ENCODE results near the gene THRB.

THRB gene

DNA sequence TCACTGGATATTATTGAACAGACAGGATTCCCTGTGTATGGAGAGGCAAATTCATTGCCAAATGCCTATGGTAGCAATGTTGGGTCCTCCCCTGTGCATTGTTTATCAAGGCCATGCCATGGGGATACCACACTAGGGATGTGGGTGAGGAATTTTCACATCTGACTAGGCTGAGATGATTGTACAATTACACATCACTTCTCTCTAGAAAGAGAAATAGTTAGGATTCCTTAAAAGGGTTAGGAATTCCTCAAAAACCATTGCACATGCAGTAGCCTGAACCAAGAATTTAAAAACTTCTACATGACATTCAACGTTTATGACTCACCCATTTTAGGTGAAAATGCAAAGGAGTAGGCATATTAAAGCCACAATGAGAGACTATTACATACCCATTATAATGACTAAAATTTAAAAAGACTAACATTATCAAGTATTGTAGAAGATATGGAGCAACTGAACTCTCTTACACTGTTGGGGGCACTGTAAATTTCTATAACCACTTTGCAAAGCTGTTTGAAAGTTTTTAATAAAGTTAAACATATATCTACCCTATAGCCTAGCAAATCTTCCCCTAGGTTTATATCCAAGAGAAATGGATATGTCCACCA, 175.9 kb downstream of the THRB start:
- in situ Hi-C loops (cut with HindIII; ENCODE audit: low sequenced_read_pairs): no loop called here

DNA sequence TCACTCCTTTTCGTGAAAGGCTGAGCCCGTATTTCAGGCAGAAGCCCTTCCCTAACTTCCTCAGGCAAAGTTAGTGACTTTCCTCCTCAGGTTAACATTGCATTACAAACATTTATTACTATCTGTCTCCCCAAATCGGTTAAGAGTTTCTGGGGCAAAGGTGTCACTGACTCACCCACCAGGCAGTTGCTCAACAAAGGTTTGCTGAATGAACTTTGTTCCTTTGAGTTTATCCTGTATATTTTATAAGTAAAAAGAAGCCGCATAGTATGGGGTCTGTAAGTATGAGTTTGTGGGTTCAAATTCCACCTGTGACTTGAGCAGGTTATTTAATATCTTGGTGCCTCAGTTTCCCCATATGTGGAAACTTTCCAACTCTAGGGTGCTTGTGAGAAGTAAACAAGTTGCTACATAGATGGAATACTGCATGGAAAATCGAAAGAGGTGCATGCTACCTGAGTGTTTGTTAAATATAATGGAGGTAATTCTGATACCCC, 177.7 kb downstream of the THRB start:
- in situ Hi-C loops (cut with HindIII; ENCODE audit: low sequenced_read_pairs): no loop called here

DNA sequence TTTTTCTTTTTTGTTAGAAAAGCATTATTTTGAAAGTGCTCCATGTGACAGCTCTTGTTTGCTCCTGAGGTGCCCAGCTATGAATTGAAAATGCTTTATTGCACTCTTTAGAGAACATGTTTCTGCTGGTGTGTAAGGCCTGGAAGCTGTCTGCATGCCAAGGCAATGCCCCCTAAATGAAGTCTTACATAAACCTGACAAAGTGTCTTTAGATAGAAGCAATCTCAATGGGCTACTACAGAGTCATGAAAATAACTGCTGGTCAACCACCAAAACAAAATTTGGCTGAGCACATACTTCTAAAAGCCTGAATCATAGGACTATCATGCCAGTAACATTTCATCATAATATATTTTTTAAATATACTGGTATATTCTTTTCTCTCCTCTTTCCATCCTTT, 178.7 kb downstream of the THRB start:
- in situ Hi-C loops (cut with HindIII; ENCODE audit: low sequenced_read_pairs): no loop called here

DNA sequence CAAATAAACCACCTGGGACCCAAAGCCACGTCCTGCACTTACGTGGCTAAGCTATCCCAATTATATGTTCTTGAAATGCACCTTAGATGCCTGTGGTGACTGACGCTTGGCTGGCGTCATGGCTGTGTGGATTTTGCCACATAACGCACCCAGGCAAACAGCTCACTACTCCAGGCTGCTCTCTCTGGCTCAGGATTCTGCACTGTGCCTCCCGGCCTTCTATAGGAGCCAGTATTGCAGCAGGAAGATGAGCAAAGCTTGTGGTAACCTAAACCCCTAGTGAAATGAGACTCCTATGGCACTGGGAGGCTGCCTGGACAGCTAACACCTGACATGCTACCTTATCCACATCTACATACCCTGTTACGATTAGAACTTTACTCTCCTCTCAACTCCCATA, 179.3 kb downstream of the THRB start:
- in situ Hi-C loops (cut with HindIII; ENCODE audit: low sequenced_read_pairs): no loop called here

DNA sequence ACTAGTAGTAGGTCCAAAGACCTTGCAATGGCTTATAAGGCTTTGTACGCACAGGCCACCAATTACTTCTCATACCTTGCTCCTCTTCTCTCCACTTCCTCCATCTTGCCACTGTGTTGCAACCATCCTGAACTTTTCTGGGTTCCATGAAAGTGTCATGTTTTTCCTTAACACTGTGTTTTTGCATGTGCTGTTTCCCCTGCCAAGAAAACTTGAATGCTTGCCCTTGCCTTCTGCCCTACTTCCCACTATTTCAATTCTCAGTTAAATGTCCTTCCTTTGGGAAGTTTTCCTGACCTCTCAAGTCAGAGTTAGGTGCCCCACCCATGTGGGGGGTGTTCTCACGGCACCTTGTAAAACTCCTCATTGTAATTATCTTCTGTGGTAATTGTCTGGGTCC, 182.8 kb downstream of the THRB start:
- in situ Hi-C loops (cut with HindIII; ENCODE audit: low sequenced_read_pairs): no loop called here

DNA sequence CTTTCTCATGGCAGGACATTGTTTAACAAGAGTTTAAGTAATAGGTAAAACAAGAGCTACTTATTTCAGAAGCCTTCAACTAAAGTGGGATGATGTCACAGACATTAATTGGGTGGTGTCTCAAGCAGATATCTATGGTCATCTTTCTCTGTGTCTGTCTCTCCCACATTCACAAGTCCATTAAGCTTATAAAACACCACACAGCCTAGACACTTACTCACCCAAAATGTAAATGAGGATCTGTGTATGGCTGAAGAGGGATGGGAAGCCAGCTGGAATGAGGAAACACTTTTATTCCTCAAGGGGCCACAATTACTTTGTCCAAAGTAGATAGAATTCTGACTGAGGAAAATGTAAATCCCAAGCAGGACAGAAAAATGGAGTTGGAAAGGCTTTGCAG, 183.8 kb downstream of the THRB start:
- in situ Hi-C loops (cut with HindIII; ENCODE audit: low sequenced_read_pairs): no loop called here

DNA sequence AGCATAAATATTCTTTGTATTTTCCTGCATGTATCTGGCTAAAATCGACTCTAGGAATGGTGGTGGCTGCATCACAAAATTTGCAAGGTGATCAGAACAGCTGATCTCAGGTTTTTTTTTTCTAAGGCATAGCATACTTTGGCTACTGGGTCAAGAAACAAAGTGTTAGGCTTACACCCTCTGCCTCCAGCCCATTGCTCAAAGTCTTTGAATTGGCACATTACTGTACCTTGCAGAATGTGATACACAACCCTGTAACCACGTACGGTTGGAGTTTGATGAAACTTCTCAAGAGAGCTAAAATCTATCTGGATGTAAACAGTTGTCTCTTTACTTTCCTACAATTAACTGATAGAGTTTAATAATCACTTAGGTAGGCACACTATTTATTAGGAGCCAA, 188.1 kb downstream of the THRB start:
- in situ Hi-C loops (cut with HindIII; ENCODE audit: low sequenced_read_pairs): no loop called here

DNA sequence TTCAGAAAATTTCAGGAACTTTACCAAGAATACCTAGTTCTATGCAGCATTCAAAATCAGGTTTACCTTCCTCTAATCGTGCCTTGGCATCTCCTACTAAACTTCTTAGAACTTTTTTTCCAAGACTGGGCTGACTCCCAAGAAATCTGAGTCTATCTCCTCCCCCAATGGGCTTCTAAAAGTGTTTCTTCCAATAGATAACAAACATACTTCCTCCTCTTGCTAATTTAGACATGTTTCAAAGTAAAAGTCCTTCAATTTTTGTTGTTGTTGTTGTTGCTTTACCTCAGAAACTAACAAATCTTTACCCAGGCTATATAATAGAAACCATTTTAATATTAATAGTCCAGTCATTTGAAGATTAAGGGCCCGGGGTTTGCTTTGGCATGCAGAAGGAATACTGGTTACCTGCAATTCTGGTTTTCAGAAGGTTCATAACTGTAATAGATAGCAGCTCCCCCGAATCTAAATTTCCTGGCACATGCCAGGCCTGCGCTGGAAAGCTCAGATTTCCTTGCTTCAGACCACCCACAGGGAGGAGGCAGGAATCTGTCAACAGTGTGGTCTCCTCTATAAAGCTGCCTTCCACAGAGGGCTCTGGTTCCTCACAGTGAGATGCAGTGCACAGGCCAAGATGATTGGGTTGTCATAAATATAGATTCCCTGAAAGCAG, 188.7 kb downstream of the THRB start:
- in situ Hi-C loops (cut with HindIII; ENCODE audit: low sequenced_read_pairs): no loop called here

DNA sequence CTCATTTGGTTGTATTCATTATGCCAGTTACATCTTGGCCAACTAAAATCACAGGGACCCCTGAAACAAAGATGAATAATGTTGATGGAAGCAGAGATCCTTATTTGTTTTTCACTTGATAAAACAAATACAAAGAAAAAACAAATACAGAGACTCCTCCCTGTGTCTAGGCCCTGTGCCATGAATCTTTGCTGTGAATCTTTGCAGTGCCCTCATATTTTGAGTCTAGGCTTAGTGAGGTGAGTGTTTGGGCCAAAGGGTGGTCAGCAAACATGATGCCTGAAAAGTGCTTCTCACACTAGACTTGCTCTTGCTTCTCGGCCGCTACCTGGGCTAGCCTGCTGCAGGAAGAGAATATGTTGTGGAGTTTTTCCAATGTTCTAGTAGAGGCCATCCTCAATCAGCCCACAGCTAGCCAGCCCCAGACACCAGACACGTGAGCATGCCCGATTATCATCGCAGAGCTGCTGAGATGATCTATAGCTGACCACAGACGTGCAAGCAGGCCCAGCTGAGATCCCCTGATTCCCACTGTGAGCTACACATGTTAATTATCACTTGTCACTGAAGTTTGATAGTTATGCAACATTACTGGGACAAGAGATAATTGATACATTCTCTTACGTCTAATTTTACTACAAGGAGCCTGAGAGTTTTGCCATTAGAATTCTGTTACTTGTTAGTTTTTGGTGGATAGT, 191.4 kb downstream of the THRB start:
- in situ Hi-C loops (cut with HindIII; ENCODE audit: low sequenced_read_pairs): no loop called here

DNA sequence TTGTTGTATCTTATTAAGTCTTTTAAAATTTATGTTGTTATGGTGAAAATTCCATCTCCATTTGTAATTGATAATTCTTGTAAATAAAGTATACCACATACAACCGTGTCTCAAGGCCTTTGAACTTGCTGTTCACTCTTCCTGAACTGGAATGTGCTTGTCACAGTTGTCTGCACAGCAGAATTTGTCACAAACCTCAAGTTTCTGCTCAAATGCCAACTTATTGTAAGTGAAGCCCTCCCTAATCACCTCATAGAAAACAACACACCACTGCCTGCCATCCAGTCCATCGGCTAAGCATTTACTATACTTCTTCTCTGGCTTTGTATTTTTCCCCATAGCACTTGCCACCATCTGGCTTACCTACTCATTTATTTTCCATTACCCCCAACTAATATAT, 192.3 kb downstream of the THRB start:
- in situ Hi-C loops (cut with HindIII; ENCODE audit: low sequenced_read_pairs): no loop called here

DNA sequence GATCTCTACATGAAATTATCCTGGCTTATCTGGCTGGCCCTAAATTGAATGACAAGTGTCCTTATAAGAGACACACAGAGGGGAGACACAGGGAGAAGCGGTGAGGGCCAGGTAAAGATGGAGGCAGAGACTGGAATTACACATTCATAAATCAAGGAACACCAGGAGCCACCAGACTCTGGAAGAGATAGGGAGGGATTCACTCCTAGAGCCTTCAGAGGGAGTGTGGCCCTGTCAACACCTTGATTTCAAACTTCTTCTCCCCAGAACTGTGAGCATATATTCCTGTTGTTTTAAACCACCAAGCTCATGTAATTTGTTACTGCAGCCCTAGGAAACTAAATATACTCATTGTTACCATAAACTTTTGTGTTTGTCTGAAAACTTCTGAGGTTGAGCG, 193.7 kb downstream of the THRB start:
- in situ Hi-C loops (cut with HindIII; ENCODE audit: low sequenced_read_pairs): no loop called here

DNA sequence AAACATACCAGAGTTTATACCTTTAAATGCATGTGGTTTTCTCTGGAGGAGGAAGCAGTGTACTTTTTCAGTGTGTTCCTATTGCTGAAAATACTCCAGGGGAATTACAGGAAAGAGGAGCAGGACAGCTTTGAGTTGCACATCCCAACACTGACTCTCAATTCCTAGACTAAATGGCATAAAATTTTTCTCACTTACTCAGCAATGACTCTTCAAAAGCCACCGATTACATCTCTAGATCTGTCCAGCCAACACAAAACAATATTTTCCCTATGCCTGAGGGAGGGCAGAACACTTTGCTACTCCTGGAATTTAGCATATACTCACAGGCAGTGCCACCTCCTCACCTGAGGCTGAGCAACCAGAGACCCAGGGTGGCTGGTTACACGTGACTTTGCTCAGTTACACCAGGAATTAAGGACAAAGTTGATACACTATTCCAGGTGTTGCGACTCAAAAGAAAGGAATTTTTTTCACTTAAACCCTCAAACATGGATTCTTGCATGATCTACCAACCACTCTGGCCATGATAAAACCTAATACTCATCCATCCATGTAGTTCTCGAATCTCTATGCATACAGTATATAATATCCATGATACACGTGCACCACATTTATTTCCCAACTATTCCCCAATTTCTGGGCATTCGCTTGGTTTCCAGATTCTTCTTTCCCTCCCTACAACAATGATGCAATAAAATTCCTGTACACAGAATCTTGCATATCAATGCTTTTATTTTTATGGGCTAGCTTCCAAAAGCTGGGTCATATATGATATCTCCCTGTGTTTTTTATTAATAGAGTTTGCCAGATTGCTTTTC, 194.6 kb downstream of the THRB start:
- in situ Hi-C loops (cut with HindIII; ENCODE audit: low sequenced_read_pairs): no loop called here

DNA sequence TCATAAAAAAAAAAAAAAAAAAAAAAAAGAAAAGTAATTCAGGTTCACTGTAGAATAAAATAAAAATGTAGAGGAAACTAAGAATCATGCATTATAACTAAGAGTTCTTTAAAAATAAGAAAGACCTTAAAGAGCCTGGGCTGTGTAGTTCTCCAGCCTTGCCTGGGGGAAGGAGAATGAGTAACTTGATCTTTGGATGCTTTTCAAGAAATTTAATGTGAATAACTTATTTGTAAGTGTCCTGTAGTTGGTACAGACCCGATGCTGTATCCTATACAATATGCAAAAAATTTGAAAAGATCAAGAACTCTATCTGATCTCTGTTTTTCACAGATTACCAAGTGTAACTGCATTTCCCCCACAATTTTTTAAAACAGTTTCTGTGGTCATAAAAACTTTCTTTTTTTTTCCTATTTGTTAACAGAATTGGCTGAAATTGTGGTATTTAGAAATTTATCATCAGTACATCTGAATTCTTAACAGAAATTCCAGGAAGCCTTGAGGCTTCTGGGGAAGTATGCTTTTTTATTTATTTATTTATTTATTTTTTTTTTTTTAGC, 195.3 kb downstream of the THRB start:
- in situ Hi-C loops (cut with HindIII; ENCODE audit: low sequenced_read_pairs): no loop called here

DNA sequence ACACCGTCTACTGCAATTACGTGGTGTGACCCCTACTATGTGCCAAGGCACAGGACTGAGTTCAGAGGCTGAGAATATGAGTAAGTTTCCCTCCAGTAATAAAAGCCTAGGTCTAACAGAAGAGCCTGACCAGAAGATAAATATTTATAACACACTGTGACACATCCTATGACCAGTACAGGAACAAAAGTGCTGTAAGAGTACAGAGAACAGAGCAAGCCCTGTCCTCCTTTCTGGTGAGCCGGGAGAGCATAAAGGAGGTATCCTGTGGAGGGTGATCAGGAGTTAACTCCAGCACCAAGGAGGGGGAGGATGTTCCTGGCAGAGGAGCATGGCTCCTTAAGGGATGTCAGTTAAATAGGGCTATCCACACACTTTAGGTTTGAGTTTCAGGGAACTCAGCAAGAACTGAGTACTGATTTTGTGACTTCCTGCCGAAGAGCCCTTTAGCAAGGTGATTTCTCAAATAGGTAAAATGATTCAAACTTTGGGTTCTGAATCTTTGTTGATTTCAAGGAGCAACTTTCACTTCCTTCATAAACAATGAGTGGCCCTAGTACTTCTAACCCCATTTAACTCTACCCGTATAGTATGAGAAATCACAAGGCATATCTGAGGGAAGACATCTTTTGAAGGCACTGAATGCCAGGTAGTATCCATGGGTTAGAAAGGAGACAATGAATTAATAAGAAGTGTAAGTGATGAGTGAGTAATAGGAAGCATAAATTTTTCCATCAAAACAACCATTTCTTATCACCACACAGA, 198.0 kb downstream of the THRB start:
- in situ Hi-C loops (cut with HindIII; ENCODE audit: low sequenced_read_pairs): no loop called here

DNA sequence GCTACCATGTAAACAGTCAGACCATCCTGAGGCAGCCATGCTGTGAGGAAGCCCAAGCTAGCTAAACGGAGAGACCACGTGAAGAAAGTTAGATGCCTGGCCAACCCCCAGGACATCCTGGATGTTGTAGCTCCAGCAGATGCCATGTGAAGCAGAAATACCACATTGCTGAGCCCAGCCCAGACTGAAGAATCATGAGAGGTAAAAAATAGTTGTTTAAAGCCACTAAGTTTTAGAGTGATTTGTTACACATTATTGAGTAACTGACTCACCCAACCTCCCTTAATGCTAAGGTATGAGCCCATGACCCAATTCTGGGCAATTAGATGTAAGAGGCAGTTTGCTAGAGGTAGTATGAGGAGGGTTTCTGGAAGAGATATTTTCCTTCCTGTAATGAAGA, 200.5 kb downstream of the THRB start:
- in situ Hi-C loops (cut with HindIII; ENCODE audit: low sequenced_read_pairs): no loop called here

DNA sequence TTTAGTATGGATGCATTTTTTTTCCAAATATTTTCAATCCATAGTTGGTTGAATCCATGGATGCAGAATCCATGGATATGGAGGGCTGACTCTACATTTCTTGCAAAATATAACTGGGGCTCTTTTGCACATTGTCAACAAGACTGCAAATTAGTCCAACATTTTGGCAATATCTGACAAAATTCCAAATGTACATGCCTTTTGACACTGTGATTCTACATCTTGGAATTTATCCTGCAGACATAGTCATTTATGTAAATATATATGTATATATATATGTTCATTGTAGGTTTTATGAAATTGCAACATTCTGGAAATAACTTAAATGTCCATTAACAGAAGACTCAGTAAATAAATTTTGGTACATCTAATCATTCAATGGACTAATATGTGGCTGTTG, 203.0 kb downstream of the THRB start:
- in situ Hi-C loops (cut with HindIII; ENCODE audit: low sequenced_read_pairs): no loop called here

DNA sequence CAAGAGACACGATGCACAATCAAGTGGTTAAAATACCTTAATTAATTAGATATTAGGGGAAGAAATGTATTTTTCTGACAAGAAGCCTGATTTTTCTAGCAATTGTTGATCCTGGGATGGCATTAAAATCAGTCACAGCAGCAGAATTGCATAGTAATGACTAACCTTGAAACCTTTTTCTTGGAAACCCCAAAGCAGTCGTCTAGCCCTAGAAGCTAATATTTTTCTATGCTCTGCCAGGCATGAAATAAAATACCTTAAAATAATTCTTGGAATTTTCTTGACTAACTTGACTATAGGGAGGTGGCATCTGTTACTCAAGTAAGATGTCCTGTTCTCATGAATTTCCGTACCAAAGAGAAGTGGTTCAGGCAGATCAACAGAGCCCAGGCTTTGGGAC, 204.1 kb downstream of the THRB start:
- in situ Hi-C loops (cut with HindIII; ENCODE audit: low sequenced_read_pairs): no loop called here

DNA sequence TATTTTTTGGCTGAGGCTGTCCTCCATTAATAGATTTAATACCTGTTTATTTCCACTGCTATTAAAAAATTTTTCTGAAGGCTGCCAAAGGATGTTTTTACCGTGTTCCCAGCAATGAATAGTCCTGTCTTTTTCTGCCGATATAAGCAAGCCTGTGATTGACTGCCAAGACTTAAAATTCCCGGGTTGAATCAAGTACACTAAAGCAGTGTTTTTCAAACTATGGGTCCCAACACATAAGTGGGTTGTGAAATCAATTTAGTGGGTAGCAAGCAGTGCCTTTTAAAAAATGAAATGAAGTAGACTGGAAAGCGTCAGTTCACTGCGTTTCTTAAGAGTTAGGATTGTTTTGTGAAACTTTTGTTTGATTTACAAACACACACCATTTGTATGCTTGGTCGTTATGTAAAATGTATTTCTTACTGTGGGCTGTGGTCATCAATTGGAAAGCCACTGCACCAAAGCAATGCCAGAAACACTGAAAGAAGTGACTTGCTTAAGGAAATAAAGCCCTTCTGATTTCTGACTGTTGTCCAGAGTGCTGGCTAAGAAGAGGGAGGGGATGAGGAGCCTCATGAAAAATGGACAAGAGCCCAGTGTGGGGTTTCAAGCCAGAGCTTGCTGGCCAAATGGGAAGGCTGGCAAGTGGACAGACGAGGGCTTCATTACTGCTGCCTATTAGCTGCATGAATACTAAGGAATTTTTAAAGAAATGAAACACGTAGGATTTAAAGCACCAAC, 206.0 kb downstream of the THRB start:
- in situ Hi-C loops (cut with HindIII; ENCODE audit: low sequenced_read_pairs): no loop called here

DNA sequence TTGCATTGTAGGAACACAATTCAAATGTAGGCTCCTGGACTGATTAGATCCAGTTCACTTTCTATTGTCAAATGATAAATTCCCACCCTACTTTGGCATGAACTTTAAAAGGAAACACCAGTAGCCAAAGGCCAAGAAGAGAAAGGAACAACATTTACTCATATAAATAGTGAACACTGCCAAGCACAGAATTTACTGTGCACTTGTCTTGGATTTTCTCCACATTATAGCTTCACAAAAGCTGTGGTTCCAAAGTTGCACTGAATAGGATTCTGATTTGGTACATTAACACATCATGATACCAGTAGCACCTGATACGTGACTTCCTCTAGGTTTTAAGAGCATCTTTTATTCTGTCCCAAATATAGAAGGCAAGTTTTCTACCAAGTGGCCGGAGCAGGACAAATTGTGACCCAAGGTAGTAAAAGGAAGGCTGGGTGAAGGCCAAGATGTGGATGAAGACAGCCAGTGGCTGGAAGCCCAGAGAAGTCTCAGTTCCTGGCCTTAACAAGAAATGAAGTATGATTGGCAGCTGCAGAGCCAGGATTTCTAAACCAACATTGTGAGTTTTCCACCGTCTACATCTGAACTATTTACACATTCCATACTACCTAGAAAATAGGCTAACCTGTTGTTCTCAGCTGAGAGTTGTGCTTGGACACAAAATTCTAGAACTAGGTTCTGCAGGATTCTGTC, 206.7 kb downstream of the THRB start:
- in situ Hi-C loops (cut with HindIII; ENCODE audit: low sequenced_read_pairs): no loop called here
